ENCODE results near the gene MAOA. TPM values are rescaled to one million over a fixed set of nuclear protein-coding genes. Genes with fewer than 3 reads are reported as not detected.

Gene MAOA
- polyA plus RNA-seq, 1 donor from 2014 or later, result 1.3 TPM

- Histone ChIP-seq H3K4me2 (ENCODE audit: low read length) (no peak overlapping the region), H3K79me2 (replicated peaks; ENCODE audit: insufficient read depth, low read length) (no peaks in the 10 kb centered on the region), H3K27me3 (ENCODE audit: insufficient read depth, low read depth, low read length) (no peaks in the 10 kb centered on the region), H3K27ac (ENCODE audit: low read length) (no peak overlapping the region), H3F3A (ENCODE audit: insufficient read depth, low read length, poor library complexity, severe bottlenecking) (no peaks in the 10 kb centered on the region), H3K9ac (ENCODE audit: low read length) (no peak overlapping the region), H3K4me3 (ENCODE audit: low read length) (no peak overlapping the region), H3K9me2 (ENCODE audit: insufficient read depth, low read length) (no peaks in the 10 kb centered on the region), H3K9me3 (ENCODE audit: low read length) (no peaks in the 10 kb centered on the region), H4K20me1 (ENCODE audit: insufficient read depth) (no peaks in the 10 kb centered on the region), H2AFZ (ENCODE audit: low read depth, low read length) (no peak overlapping the region), H3K36me3 (ENCODE audit: insufficient read depth, low read length) (no peaks in the 10 kb centered on the region)
- no peak for TF ChIP-seq MXI1 (conservative IDR thresholded peaks at IDR 0.05; ENCODE audit: poor library complexity, severe bottlenecking)
- TF ChIP-seq EZH2 (IDR thresholded peaks at IDR 0.05; ENCODE audit: borderline replicate concordance, insufficient read depth, low read length, poor library complexity, severe bottlenecking), result no peak
- no peak for TF ChIP-seq TAF1 (IDR thresholded peaks at IDR 0.05; ENCODE audit: low read depth)
- no peak for TF ChIP-seq RAD21 (conservative IDR thresholded peaks at IDR 0.05)
- no peak for TF ChIP-seq SMC3 (conservative IDR thresholded peaks at IDR 0.05; ENCODE audit: poor library complexity)
- no peak for TF ChIP-seq EP300 (conservative IDR thresholded peaks at IDR 0.05; ENCODE audit: poor library complexity, severe bottlenecking)
- TF ChIP-seq POLR2AphosphoS5 (IDR thresholded peaks at IDR 0.05), result no peak
- TF ChIP-seq REST (IDR thresholded peaks at IDR 0.05; ENCODE audit: borderline replicate concordance), result no peak
- TF ChIP-seq CTCF (IDR thresholded peaks at IDR 0.05; ENCODE audit: poor library complexity, severe bottlenecking), result no peak
Measured at GRCh38 chrX:43758044-43758443, 101.9 kb downstream of the MAOA start.

- no peaks in the 10 kb centered on the region for H3K36me3 ChIP-seq (ENCODE audit: insufficient read depth, low read length)
- H3K4me3 ChIP-seq (ENCODE audit: low read length), result no peak overlapping the region
- no peaks in the 10 kb centered on the region for H3K27me3 ChIP-seq (ENCODE audit: insufficient read depth, low read depth, low read length)
- no peaks in the 10 kb centered on the region for H3F3A ChIP-seq (ENCODE audit: insufficient read depth, low read length, poor library complexity, severe bottlenecking)
- no peaks in the 10 kb centered on the region for H3K9me3 ChIP-seq (ENCODE audit: low read length)
- H4K20me1 ChIP-seq (ENCODE audit: insufficient read depth), result no peaks in the 10 kb centered on the region
- no peaks in the 10 kb centered on the region for H3K79me2 ChIP-seq (replicated peaks; ENCODE audit: insufficient read depth, low read length)
- H3K27ac ChIP-seq (ENCODE audit: low read length), result no peak overlapping the region
- TF ChIP-seq MXI1 (conservative IDR thresholded peaks at IDR 0.05; ENCODE audit: poor library complexity, severe bottlenecking) (no peak), CTCF (IDR thresholded peaks at IDR 0.05; ENCODE audit: poor library complexity, severe bottlenecking) (no peak)
- H2AFZ ChIP-seq (ENCODE audit: low read depth, low read length), result no peak overlapping the region
- H3K4me2 ChIP-seq (ENCODE audit: low read length), result no peak overlapping the region
- H3K9me2 ChIP-seq (ENCODE audit: insufficient read depth, low read length), result no peaks in the 10 kb centered on the region
- no peak overlapping the region for H3K9ac ChIP-seq (ENCODE audit: low read length)
Measured at GRCh38 chrX:43785930-43786591, 130.0 kb downstream of the MAOA start.

Other genes starting within 250 kb of the MAOA start
- not detected in 2 replicates for gene MAOB, start 226.2 kb downstream of the MAOA start, polyA plus RNA-seq